Ishikawa (cell line): ENCODE measurements around the gene CNIH2.

Experiments
- CEBPB ChIP-seq: IDR thresholded peaks from 2 replicates; pipeline ENCODE4 v1.6.1; 2012
- CREB1 ChIP-seq: IDR thresholded peaks from 2 replicates; pipeline ENCODE4 v1.6.1; 2012; ENCODE audit warnings: low read depth
- EGR1 ChIP-seq: IDR thresholded peaks from 2 replicates; pipeline ENCODE4 v1.6.1; 2012
- EP300 ChIP-seq: IDR thresholded peaks from 2 replicates; pipeline ENCODE4 v1.6.1; 2012; ENCODE audit warnings: borderline replicate concordance
- NFIC ChIP-seq: IDR thresholded peaks from 2 replicates; pipeline ENCODE4 v1.6.1; 2012
- RAD21 ChIP-seq: IDR thresholded peaks from 2 replicates; pipeline ENCODE4 v1.6.1; 2012; ENCODE audit warnings: low read depth
- TEAD4 ChIP-seq: IDR thresholded peaks from 2 replicates; pipeline ENCODE4 v1.6.1; 2012
- YY1 ChIP-seq: IDR thresholded peaks from 2 replicates; pipeline ENCODE4 v1.6.1; 2012; ENCODE audit warnings: low read depth
- ZBTB7A ChIP-seq: IDR thresholded peaks from 2 replicates; pipeline ENCODE4 v1.6.1; 2012; ENCODE audit warnings: low read depth
- TF ChIP-seq, protein P1 (sequence below): IDR thresholded peaks from 2 replicates; pipeline ENCODE4 v1.6.1; 2012
- TF ChIP-seq, protein P2 (sequence below): IDR thresholded peaks from 2 replicates; pipeline ENCODE4 v1.6.1; 2012

Gene CNIH2

GRCh38 chr11:66331542-66332370, 53.8 kb downstream of the CNIH2 start:
- TF ChIP-seq ZBTB7A (no peak), TEAD4 (no peak), EP300 (no peak)

DNA sequence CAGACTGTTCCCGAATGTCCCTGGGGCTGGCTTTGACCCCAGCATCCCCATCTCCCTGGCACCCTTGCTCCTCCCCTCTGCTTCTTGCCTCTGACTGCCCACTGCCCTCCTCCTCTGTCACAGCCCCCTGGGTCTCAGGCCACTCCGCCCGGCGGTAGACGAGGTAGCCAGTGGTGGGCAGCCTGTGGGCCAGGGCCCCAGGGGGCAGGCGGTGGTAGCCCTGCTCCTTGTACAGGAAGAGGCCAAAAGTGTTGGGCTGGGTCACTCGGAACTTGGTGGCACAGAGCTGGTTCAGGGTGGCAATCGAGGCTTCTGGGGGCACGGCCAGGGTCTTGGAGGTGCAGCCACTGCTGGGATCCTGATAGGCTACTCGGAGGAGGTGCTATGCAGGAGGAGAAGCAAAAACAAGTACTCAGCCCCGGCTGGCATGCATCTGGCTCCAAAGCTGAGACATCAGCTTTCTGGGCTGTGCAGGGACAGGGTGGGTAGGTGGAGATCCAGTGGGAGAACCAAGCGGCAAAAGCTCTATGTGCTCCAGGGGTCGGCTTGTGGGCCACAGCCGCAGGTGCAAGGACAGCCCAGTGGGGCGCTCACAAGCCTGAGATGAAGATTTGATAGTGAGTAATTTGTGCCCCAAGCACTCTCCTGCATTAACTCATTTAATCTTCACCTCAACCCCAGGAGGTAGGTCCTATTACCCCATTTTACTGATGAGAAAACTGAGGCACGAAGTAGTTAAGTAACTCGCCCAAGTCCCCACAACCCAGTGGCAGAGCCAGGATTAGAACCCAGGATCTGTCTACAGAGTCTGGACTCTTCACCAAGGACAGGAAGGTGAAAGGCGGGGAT, 54.6 kb downstream of the CNIH2 start:
- TF ChIP-seq CREB1 (no peak), RAD21 (no peak), CEBPB (no peak), TEAD4 (no peak), YY1 (no peak), ZBTB7A (no peak)
- TF ChIP-seq, protein P1, sequence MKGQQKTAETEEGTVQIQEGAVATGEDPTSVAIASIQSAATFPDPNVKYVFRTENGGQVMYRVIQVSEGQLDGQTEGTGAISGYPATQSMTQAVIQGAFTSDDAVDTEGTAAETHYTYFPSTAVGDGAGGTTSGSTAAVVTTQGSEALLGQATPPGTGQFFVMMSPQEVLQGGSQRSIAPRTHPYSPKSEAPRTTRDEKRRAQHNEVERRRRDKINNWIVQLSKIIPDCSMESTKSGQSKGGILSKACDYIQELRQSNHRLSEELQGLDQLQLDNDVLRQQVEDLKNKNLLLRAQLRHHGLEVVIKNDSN: no peak

DNA sequence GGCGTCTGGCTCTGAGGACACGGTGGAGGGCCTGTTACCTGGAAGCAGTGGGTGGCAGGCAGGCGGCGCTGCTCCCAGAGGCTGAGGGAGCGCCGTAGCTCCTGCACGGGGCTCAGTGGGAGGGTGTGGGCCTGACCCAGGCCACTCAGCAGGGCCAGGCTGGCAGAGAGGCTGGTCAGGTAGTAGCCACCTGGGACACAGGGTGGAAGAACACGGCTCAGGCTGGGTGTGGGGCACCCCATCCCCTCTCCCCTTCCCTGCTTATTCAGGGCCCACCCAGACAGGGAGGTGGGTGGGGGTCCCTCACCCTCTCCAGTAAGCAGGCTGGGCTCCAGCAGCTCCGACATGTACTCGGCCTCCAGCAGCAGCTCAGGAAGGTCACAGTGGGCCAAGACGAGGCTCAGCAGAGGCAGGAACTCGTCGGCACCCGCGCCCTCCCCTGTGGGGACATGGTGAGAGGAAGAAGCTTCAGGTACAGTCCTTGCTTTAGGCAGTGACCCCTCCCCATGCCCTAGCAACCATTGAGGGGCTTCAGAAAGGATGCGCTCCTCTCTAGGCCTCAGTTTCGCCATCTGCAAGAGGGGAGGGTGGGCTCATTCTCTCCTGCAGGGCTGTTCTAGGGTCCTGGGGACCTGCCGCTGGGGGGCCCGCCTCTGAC, 55.4 kb downstream of the CNIH2 start:
- no peak for TF ChIP-seq EP300
- no peak for TF ChIP-seq RAD21
- TF ChIP-seq EGR1: no peak
- TF ChIP-seq CEBPB: no peak
- no peak for TF ChIP-seq ZBTB7A
- TF ChIP-seq, protein P2, sequence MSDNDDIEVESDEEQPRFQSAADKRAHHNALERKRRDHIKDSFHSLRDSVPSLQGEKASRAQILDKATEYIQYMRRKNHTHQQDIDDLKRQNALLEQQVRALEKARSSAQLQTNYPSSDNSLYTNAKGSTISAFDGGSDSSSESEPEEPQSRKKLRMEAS: no peak
- TF ChIP-seq NFIC: no peak
- TF ChIP-seq TEAD4: no peak
